A673 (cell line): ENCODE data around the gene TGFBR3L.

Experiments
- CTCF ChIP-seq: fragments of 300-800, 200-600 bp; sonication (generic); conservative IDR thresholded peaks from 2 replicates; pipeline ENCODE4 v1.5.1; 2017; ENCODE audit warnings: low read depth, mild to moderate bottlenecking, antibody characterized with exemption, low read length, moderate library complexity, mixed read lengths
- EZH2 ChIP-seq: fragments of 200-600 bp; sonication (generic); IDR thresholded peaks from 2 replicates; pipeline ENCODE4 v1.6.1; 2017; ENCODE audit warnings: borderline replicate concordance, low read depth, mild to moderate bottlenecking, mixed read lengths, antibody characterized with exemption, low read length; ENCODE audit not compliant: poor library complexity, severe bottlenecking

GRCh38 chr19:7888826-7889217 lies 25.8 kb upstream of the TGFBR3L start:
- no peak for TF ChIP-seq CTCF
- no peak for TF ChIP-seq EZH2
